HepG2 (cell line): ENCODE results near the gene CTSZ. TPM values are rescaled to one million over a fixed set of nuclear protein-coding genes. Genes with fewer than 3 reads are reported as not detected.

Experiments used
- FOXO1 ChIP-seq: sonication (generic); formaldehyde crosslinking; IDR thresholded peaks from 2 replicates; pipeline ENCODE4 v1.4.0; 2020; ENCODE audit warnings: missing genetic modification reagents
- MEIS2 ChIP-seq: sonication (generic); formaldehyde crosslinking; IDR thresholded peaks from 2 replicates; pipeline ENCODE4 v1.9.0; 2021; ENCODE audit warnings: mild to moderate bottlenecking, missing genetic modification reagents
- TCF12 ChIP-seq, 2 experiments: fragments of 450-650 bp in 1 of 2; sonication (generic) in 1 of 2; formaldehyde crosslinking in 1 of 2; IDR thresholded peaks; 2 replicates each; pipeline versions ENCODE4 v1.6.1 to v1.8.0; 2017 to 2022; ENCODE audit warnings: antibody characterized with exemption in 1 of 2, mild to moderate bottlenecking in 1 of 2, missing genetic modification reagents in 1 of 2, moderate library complexity in 1 of 2
- ZNF317 ChIP-seq: sonication (generic); formaldehyde crosslinking; IDR thresholded peaks from 2 replicates; pipeline ENCODE4 v1.5.0; 2020; ENCODE audit warnings: mild to moderate bottlenecking, missing genetic modification reagents
- ZNF510 ChIP-seq: sonication (generic); formaldehyde crosslinking; IDR thresholded peaks from 2 replicates; pipeline ENCODE4 v1.4.0; 2020; ENCODE audit warnings: low read depth, mild to moderate bottlenecking, missing genetic modification reagents
- ZSCAN9 ChIP-seq: IDR thresholded peaks from 2 replicates; pipeline ENCODE4 v1.6.1; 2016; ENCODE audit warnings: borderline replicate concordance
- polyA plus RNA-seq, 8 experiments: library from polyadenylated mRNA; depleted of rRNA in 3 of 8; stranded (reverse) in 7 of 8; unstranded in 1 of 8; fragments of >200 nt; fragmentation: Illumina TruSeq in 4 of 8; extraction: Trizol in 4 of 8; gene quantifications; 2 replicates each; pipeline versions ENCODE4 v1.2.1 to v1.2.3, GENCODE V29; 2011 to 2016; ENCODE audit warnings: low read depth in 4 of 8, missing spikeins in 1 of 8, mixed read lengths in 1 of 8; ENCODE audit not compliant: insufficient read depth in 1 of 8
- total RNA-seq, 5 experiments: library from RNA; depleted of rRNA; stranded (reverse); fragments of >200 nt; fragmentation: Illumina TruSeq; extraction: Trizol; gene quantifications; 2 replicates each; pipeline ENCODE4 v1.2.3, GENCODE V29; 2016; ENCODE audit warnings: low read depth in 1 of 5
- TF ChIP-seq, protein P1 (sequence below): sonication (generic); formaldehyde crosslinking; IDR thresholded peaks from 2 replicates; pipeline ENCODE4 v1.4.0; 2020; ENCODE audit warnings: mild to moderate bottlenecking, missing genetic modification reagents
- TF ChIP-seq, protein P2 (sequence below): sonication (generic); formaldehyde crosslinking; IDR thresholded peaks from 2 replicates; pipeline ENCODE4 v1.8.0; 2022; ENCODE audit warnings: missing genetic modification reagents, mild to moderate bottlenecking, moderate library complexity, borderline replicate concordance
- TF ChIP-seq, protein P3 (sequence below): sonication (generic); formaldehyde crosslinking; IDR thresholded peaks from 2 replicates; pipeline ENCODE4 v1.4.0; 2020; ENCODE audit warnings: mild to moderate bottlenecking, missing genetic modification reagents
- TF ChIP-seq, protein P4 (sequence below): sonication (generic); formaldehyde crosslinking; IDR thresholded peaks from 2 replicates; pipeline ENCODE4 v1.9.0; 2022; ENCODE audit warnings: missing genetic modification reagents, mild to moderate bottlenecking, borderline replicate concordance
- TF ChIP-seq, protein P5 (sequence below): sonication (generic); formaldehyde crosslinking; IDR thresholded peaks from 2 replicates; pipeline ENCODE4 v1.5.1; 2020; ENCODE audit warnings: mild to moderate bottlenecking, missing genetic modification reagents, moderate library complexity
- TF ChIP-seq, protein P6 (sequence below): sonication (generic); formaldehyde crosslinking; IDR thresholded peaks from 2 replicates; pipeline ENCODE4 v1.5.0; 2020; ENCODE audit warnings: mild to moderate bottlenecking, missing genetic modification reagents, borderline replicate concordance
- TF ChIP-seq, protein P7 (sequence below): sonication (generic); formaldehyde crosslinking; IDR thresholded peaks from 2 replicates; pipeline ENCODE4 v1.5.0; 2020; ENCODE audit warnings: missing genetic modification reagents, mild to moderate bottlenecking, borderline replicate concordance

The CTSZ gene
- total and polyA plus RNA-seq, 2 of the 13 experiments (the other 11 are each of a cell fraction or from before 2014, with no cell fraction given): 0.33 TPM; not detected in 1

DNA sequence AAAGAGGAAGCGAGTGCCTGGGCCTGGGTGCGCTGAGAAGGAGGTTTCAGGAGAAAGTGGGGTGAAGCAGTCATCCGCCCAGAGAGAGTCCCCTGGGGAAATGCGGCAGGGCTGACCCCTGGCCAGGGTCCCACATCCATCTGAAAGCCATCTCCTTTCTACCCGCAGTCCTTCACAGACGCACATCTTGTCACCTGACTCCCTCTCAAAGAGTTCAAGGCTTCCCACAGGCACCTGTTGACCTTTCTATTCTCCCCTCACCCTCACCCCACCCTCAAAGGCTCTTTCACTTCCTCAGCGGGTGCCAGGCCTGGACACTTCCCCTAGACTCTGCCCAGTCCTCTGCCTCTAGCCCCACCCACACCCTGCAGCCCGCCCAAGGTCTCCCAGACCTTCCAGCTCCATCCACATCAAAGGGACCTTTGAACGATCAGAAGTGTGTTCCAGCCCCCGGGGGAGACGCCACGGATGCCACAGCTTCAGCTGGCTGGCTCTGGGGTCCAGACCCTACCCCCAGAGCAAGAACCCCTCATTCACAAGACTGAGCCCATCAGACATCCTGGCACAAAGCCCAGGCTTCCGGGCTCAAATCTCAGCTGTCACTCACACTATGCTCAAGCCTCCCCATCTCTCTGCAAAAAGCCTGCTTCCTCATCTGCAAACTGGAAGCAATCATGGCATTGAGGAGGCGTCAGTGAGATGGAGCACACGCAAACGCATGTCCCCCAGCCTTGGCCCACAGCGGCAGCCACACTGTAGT, 2.1 kb downstream of the CTSZ start (continued):
- TF ChIP-seq, protein P1, sequence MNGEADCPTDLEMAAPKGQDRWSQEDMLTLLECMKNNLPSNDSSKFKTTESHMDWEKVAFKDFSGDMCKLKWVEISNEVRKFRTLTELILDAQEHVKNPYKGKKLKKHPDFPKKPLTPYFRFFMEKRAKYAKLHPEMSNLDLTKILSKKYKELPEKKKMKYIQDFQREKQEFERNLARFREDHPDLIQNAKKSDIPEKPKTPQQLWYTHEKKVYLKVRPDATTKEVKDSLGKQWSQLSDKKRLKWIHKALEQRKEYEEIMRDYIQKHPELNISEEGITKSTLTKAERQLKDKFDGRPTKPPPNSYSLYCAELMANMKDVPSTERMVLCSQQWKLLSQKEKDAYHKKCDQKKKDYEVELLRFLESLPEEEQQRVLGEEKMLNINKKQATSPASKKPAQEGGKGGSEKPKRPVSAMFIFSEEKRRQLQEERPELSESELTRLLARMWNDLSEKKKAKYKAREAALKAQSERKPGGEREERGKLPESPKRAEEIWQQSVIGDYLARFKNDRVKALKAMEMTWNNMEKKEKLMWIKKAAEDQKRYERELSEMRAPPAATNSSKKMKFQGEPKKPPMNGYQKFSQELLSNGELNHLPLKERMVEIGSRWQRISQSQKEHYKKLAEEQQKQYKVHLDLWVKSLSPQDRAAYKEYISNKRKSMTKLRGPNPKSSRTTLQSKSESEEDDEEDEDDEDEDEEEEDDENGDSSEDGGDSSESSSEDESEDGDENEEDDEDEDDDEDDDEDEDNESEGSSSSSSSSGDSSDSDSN (CRISPR knock-in tag): no peak; the same call in 1 of the 2 replicates
- TF ChIP-seq, protein P2, sequence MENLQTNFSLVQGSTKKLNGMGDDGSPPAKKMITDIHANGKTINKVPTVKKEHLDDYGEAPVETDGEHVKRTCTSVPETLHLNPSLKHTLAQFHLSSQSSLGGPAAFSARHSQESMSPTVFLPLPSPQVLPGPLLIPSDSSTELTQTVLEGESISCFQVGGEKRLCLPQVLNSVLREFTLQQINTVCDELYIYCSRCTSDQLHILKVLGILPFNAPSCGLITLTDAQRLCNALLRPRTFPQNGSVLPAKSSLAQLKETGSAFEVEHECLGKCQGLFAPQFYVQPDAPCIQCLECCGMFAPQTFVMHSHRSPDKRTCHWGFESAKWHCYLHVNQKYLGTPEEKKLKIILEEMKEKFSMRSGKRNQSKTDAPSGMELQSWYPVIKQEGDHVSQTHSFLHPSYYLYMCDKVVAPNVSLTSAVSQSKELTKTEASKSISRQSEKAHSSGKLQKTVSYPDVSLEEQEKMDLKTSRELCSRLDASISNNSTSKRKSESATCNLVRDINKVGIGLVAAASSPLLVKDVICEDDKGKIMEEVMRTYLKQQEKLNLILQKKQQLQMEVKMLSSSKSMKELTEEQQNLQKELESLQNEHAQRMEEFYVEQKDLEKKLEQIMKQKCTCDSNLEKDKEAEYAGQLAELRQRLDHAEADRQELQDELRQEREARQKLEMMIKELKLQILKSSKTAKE (CRISPR knock-in tag): peak; percentile 61; the same call in 1 of the 2 replicates
- TF ChIP-seq, protein P3, sequence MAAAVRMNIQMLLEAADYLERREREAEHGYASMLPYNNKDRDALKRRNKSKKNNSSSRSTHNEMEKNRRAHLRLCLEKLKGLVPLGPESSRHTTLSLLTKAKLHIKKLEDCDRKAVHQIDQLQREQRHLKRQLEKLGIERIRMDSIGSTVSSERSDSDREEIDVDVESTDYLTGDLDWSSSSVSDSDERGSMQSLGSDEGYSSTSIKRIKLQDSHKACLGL: peak; percentile 39; the same call in 1 of the 2 replicates
- TF ChIP-seq, protein P4, sequence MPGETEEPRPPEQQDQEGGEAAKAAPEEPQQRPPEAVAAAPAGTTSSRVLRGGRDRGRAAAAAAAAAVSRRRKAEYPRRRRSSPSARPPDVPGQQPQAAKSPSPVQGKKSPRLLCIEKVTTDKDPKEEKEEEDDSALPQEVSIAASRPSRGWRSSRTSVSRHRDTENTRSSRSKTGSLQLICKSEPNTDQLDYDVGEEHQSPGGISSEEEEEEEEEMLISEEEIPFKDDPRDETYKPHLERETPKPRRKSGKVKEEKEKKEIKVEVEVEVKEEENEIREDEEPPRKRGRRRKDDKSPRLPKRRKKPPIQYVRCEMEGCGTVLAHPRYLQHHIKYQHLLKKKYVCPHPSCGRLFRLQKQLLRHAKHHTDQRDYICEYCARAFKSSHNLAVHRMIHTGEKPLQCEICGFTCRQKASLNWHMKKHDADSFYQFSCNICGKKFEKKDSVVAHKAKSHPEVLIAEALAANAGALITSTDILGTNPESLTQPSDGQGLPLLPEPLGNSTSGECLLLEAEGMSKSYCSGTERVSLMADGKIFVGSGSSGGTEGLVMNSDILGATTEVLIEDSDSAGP (CRISPR knock-in tag): peak; percentile 53; the same call in 1 of the 2 replicates
- TF ChIP-seq ZNF510 (CRISPR knock-in tag) (no peak), ZNF317 (peak; percentile 72; the same call in 1 of the 2 replicates), FOXO1 (CRISPR knock-in tag) (peak; percentile 42; the same call in 1 of the 2 replicates), ZSCAN9 (CRISPR knock-in tag) (no peak), TCF12 (IDR thresholded peaks at IDR 0.05) (no peak), TCF12 (CRISPR knock-in tag; IDR thresholded peaks at IDR 0.05) (peak; percentile 38; the same call in 1 of the 2 replicates), MEIS2 (CRISPR knock-in tag) (peak; percentile 64; the same call in 1 of the 2 replicates)
- TF ChIP-seq, protein P5, sequence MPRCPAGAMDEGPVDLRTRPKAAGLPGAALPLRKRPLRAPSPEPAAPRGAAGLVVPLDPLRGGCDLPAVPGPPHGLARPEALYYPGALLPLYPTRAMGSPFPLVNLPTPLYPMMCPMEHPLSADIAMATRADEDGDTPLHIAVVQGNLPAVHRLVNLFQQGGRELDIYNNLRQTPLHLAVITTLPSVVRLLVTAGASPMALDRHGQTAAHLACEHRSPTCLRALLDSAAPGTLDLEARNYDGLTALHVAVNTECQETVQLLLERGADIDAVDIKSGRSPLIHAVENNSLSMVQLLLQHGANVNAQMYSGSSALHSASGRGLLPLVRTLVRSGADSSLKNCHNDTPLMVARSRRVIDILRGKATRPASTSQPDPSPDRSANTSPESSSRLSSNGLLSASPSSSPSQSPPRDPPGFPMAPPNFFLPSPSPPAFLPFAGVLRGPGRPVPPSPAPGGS (CRISPR knock-in tag): peak; percentile 92; the same call in 1 of the 2 replicates
- TF ChIP-seq, protein P6, sequence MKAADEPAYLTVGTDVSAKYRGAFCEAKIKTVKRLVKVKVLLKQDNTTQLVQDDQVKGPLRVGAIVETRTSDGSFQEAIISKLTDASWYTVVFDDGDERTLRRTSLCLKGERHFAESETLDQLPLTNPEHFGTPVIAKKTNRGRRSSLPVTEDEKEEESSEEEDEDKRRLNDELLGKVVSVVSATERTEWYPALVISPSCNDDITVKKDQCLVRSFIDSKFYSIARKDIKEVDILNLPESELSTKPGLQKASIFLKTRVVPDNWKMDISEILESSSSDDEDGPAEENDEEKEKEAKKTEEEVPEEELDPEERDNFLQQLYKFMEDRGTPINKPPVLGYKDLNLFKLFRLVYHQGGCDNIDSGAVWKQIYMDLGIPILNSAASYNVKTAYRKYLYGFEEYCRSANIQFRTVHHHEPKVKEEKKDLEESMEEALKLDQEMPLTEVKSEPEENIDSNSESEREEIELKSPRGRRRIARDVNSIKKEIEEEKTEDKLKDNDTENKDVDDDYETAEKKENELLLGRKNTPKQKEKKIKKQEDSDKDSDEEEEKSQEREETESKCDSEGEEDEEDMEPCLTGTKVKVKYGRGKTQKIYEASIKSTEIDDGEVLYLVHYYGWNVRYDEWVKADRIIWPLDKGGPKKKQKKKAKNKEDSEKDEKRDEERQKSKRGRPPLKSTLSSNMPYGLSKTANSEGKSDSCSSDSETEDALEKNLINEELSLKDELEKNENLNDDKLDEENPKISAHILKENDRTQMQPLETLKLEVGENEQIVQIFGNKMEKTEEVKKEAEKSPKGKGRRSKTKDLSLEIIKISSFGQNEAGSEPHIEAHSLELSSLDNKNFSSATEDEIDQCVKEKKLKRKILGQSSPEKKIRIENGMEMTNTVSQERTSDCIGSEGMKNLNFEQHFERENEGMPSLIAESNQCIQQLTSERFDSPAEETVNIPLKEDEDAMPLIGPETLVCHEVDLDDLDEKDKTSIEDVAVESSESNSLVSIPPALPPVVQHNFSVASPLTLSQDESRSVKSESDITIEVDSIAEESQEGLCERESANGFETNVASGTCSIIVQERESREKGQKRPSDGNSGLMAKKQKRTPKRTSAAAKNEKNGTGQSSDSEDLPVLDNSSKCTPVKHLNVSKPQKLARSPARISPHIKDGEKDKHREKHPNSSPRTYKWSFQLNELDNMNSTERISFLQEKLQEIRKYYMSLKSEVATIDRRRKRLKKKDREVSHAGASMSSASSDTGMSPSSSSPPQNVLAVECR (CRISPR knock-in tag): no peak
- TF ChIP-seq, protein P7, sequence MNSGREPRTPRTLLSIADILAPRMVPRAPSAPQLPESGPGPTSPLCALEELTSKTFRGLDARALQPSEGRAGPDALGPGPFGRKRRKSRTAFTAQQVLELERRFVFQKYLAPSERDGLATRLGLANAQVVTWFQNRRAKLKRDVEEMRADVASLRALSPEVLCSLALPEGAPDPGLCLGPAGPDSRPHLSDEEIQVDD (CRISPR knock-in tag): 0 out of 2 replicates have a peak, but pooled peaks have one; percentile 18
